HL-60 (cell line): ENCODE results near the gene CHD2.

Source experiments
- GABPA ChIP-seq: IDR thresholded peaks from 2 replicates; pipeline ENCODE4 v1.6.1; 2012; ENCODE audit warnings: low read depth
- POLR2AphosphoS5 ChIP-seq: IDR thresholded peaks from 2 replicates; pipeline ENCODE4 v1.6.1; 2012; ENCODE audit warnings: low read depth
- TF ChIP-seq, protein P1 (sequence below): IDR thresholded peaks from one replicate; pipeline ENCODE4 v1.5.1; 2011; ENCODE audit warnings: low read length, control low read depth, inconsistent platforms; ENCODE audit not compliant: insufficient read depth

DNA sequence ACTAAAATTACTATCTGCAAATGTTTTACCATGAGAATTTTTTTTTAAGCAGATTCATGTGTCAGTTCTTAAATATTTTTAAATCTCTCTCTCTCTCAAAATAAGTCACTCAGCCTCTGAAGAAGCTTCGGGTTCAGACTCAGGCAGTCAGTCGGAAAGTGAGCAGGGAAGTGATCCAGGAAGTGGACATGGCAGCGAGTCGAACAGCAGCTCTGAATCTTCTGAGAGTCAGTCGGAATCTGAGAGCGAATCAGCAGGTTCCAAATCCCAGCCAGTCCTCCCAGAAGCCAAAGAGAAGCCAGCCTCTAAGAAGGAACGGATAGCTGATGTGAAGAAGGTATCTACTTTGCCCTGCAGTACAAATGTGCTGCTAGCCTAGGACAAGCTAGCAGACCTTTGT lies 24.1 kb downstream of the CHD2 start:
- TF ChIP-seq, protein P1, sequence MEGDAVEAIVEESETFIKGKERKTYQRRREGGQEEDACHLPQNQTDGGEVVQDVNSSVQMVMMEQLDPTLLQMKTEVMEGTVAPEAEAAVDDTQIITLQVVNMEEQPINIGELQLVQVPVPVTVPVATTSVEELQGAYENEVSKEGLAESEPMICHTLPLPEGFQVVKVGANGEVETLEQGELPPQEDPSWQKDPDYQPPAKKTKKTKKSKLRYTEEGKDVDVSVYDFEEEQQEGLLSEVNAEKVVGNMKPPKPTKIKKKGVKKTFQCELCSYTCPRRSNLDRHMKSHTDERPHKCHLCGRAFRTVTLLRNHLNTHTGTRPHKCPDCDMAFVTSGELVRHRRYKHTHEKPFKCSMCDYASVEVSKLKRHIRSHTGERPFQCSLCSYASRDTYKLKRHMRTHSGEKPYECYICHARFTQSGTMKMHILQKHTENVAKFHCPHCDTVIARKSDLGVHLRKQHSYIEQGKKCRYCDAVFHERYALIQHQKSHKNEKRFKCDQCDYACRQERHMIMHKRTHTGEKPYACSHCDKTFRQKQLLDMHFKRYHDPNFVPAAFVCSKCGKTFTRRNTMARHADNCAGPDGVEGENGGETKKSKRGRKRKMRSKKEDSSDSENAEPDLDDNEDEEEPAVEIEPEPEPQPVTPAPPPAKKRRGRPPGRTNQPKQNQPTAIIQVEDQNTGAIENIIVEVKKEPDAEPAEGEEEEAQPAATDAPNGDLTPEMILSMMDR = no peak
- TF ChIP-seq POLR2AphosphoS5 (no peak), GABPA (no peak)
